Measurements from ENCODE around the gene TENM4. TPM values are rescaled to one million over a fixed set of nuclear protein-coding genes. Genes with fewer than 3 reads are reported as not detected.

The TENM4 gene
- polyA plus RNA-seq, 2 of the 4 experiments (the other 2 are of a cell fraction) = 0.06 to 0.31 TPM

DNA sequence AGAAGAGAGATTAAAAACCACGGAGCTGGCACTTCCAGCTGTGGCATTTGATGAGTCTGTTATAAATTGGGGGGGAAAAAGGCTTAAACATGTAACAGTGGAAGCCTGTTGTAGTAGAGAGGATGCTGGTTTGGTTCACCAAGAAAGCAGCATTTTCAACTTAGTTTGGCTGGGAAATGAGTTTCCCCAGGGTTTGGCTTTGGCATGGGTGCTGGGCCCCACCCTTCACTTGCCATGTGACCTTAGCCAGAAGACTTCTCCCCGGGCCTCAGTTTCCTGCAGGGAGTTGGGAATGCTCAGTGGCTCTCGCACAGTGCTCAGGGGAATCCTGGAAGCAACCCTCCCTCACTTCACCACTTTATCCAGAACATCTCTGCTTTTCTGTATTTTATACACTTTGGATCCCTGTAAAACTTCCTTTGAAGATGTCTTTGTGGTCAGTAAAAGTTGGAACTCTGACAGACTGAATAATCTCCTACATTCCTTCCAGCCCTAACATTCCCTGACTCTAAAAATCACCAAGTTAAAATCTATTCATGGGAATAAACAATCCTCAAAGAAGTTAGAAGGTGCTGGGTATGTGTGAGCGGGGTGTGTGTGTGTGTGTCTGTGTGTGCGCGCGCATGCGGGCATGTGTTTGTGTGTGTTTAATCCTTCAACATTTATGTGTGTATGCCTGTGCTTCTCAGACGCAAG, 166.0 kb downstream of the TENM4 start:
- H3K9me3 ChIP-seq = no peaks in the 10 kb centered on the region
- no peak for TF ChIP-seq JUNB (IDR thresholded peaks at IDR 0.05)
- no peak for TF ChIP-seq PHF8 (IDR thresholded peaks at IDR 0.05; ENCODE audit: borderline replicate concordance, low read depth)
- TF ChIP-seq HOXB5 (CRISPR knock-in tag; IDR thresholded peaks at IDR 0.05) = no peak
- TF ChIP-seq ZC3H11A (IDR thresholded peaks at IDR 0.05) = no peak
- TF ChIP-seq TP53 (CRISPR knock-in tag; IDR thresholded peaks at IDR 0.05) = no peak
- TF ChIP-seq HEYL (CRISPR knock-in tag; IDR thresholded peaks at IDR 0.05) = no peak
- TF ChIP-seq KDM5A (IDR thresholded peaks at IDR 0.05) = no peak
- TF ChIP-seq ZSCAN20 (CRISPR knock-in tag; IDR thresholded peaks at IDR 0.05) = no peak
- TF ChIP-seq, protein P1, sequence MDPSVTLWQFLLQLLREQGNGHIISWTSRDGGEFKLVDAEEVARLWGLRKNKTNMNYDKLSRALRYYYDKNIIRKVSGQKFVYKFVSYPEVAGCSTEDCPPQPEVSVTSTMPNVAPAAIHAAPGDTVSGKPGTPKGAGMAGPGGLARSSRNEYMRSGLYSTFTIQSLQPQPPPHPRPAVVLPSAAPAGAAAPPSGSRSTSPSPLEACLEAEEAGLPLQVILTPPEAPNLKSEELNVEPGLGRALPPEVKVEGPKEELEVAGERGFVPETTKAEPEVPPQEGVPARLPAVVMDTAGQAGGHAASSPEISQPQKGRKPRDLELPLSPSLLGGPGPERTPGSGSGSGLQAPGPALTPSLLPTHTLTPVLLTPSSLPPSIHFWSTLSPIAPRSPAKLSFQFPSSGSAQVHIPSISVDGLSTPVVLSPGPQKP (IDR thresholded peaks at IDR 0.05; ENCODE audit: low read depth, low read length) = no peak
- TF ChIP-seq JUN (IDR thresholded peaks at IDR 0.05) = no peak
- no peak for TF ChIP-seq FOSB (CRISPR knock-in tag; IDR thresholded peaks at IDR 0.05)
- no peak for TF ChIP-seq SREBF2 (IDR thresholded peaks at IDR 0.05)
- no peak for TF ChIP-seq NR3C1 (IDR thresholded peaks at IDR 0.05)
- no peak for TF ChIP-seq EP300 (IDR thresholded peaks at IDR 0.05)
- no peak for TF ChIP-seq POLR2A (IDR thresholded peaks at IDR 0.05; ENCODE audit: low read length)
- no peak for TF ChIP-seq ZFP36 (IDR thresholded peaks at IDR 0.05; ENCODE audit: borderline replicate concordance, partially characterized antibody)
- no peak for TF ChIP-seq CHD4 (IDR thresholded peaks at IDR 0.05; ENCODE audit: borderline replicate concordance)
- TF ChIP-seq NPAS2 (CRISPR knock-in tag; IDR thresholded peaks at IDR 0.05; ENCODE audit: borderline replicate concordance) = no peak
- no peak for TF ChIP-seq HDAC2 (IDR thresholded peaks at IDR 0.05)
- TF ChIP-seq, protein P2, sequence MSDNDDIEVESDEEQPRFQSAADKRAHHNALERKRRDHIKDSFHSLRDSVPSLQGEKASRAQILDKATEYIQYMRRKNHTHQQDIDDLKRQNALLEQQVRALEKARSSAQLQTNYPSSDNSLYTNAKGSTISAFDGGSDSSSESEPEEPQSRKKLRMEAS (IDR thresholded peaks at IDR 0.05) = no peak
- ATAC-seq (no peak), DNase-seq (ENCODE audit: low read depth in 1 of 2, low spot score in 1 of 2) (no peak), FAIRE-seq (no peak)
- ChIA-PET POLR2A (no interaction called here), CTCF (no interaction called here)
- WGBS (ENCODE audit: missing lambda C conversion rate) = 51% methylated on average over 9 of the region's 9 CpGs
- no peak overlapping the region for H3K27ac ChIP-seq
- no peak overlapping the region for H3K4me3 ChIP-seq
- H3K4me2 ChIP-seq = no peak overlapping the region
- no peaks in the 10 kb centered on the region for H3K4me1 ChIP-seq

DNA sequence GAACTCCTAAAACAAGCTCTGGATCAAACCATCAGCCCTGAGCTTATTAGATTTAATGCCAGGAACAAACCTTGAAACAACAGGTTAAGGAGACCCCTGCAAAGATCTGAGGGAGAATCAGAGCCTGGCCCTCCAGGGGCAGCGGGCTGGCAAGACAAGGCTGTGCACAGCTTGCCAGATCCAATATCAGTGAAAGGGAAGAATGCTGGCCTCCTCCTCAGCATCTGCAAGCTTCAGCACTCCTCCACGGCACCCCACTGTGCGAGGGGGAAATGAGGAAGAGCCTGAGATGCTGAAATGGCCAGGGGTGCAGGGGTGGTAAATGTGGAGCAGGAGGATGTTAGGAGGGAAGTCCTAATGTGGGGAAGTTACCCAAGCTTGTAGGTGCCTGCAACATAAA, 167.0 kb downstream of the TENM4 start:
- TF ChIP-seq POLR2AphosphoS2 (conservative IDR thresholded peaks at IDR 0.05; ENCODE audit: low read length) = no peak
- no peak for TF ChIP-seq ZFP36 (IDR thresholded peaks at IDR 0.05; ENCODE audit: borderline replicate concordance, partially characterized antibody)
- no peak for TF ChIP-seq RCOR1 (IDR thresholded peaks at IDR 0.05; ENCODE audit: low read depth, low read length)
- TF ChIP-seq MAZ (IDR thresholded peaks at IDR 0.05; ENCODE audit: borderline replicate concordance, low read depth, low read length) = no peak
- TF ChIP-seq, protein P3, sequence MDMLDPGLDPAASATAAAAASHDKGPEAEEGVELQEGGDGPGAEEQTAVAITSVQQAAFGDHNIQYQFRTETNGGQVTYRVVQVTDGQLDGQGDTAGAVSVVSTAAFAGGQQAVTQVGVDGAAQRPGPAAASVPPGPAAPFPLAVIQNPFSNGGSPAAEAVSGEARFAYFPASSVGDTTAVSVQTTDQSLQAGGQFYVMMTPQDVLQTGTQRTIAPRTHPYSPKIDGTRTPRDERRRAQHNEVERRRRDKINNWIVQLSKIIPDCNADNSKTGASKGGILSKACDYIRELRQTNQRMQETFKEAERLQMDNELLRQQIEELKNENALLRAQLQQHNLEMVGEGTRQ (IDR thresholded peaks at IDR 0.05) = no peak
- TF ChIP-seq, protein P4, sequence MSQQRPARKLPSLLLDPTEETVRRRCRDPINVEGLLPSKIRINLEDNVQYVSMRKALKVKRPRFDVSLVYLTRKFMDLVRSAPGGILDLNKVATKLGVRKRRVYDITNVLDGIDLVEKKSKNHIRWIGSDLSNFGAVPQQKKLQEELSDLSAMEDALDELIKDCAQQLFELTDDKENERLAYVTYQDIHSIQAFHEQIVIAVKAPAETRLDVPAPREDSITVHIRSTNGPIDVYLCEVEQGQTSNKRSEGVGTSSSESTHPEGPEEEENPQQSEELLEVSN (IDR thresholded peaks at IDR 0.05; ENCODE audit: borderline replicate concordance, low read depth) = no peak
- TF ChIP-seq ZC3H11A (IDR thresholded peaks at IDR 0.05) = no peak
- TF ChIP-seq, protein P5, sequence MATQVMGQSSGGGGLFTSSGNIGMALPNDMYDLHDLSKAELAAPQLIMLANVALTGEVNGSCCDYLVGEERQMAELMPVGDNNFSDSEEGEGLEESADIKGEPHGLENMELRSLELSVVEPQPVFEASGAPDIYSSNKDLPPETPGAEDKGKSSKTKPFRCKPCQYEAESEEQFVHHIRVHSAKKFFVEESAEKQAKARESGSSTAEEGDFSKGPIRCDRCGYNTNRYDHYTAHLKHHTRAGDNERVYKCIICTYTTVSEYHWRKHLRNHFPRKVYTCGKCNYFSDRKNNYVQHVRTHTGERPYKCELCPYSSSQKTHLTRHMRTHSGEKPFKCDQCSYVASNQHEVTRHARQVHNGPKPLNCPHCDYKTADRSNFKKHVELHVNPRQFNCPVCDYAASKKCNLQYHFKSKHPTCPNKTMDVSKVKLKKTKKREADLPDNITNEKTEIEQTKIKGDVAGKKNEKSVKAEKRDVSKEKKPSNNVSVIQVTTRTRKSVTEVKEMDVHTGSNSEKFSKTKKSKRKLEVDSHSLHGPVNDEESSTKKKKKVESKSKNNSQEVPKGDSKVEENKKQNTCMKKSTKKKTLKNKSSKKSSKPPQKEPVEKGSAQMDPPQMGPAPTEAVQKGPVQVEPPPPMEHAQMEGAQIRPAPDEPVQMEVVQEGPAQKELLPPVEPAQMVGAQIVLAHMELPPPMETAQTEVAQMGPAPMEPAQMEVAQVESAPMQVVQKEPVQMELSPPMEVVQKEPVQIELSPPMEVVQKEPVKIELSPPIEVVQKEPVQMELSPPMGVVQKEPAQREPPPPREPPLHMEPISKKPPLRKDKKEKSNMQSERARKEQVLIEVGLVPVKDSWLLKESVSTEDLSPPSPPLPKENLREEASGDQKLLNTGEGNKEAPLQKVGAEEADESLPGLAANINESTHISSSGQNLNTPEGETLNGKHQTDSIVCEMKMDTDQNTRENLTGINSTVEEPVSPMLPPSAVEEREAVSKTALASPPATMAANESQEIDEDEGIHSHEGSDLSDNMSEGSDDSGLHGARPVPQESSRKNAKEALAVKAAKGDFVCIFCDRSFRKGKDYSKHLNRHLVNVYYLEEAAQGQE (IDR thresholded peaks at IDR 0.05) = no peak
- TF ChIP-seq JUNB (IDR thresholded peaks at IDR 0.05) = no peak
- TF ChIP-seq, protein P6, sequence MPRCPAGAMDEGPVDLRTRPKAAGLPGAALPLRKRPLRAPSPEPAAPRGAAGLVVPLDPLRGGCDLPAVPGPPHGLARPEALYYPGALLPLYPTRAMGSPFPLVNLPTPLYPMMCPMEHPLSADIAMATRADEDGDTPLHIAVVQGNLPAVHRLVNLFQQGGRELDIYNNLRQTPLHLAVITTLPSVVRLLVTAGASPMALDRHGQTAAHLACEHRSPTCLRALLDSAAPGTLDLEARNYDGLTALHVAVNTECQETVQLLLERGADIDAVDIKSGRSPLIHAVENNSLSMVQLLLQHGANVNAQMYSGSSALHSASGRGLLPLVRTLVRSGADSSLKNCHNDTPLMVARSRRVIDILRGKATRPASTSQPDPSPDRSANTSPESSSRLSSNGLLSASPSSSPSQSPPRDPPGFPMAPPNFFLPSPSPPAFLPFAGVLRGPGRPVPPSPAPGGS (IDR thresholded peaks at IDR 0.05) = no peak
- no peak for TF ChIP-seq PHF8 (IDR thresholded peaks at IDR 0.05; ENCODE audit: borderline replicate concordance, low read depth)
- TF ChIP-seq, protein P7, sequence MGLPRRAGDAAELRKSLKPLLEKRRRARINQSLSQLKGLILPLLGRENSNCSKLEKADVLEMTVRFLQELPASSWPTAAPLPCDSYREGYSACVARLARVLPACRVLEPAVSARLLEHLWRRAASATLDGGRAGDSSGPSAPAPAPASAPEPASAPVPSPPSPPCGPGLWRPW (IDR thresholded peaks at IDR 0.05) = no peak
- no peak for TF ChIP-seq TP53 (CRISPR knock-in tag; IDR thresholded peaks at IDR 0.05)
- Histone ChIP-seq H3K4me1 (no peaks in the 10 kb centered on the region), H3K27ac (no peak overlapping the region), H3K4me3 (no peak overlapping the region), H3K9me3 (no peaks in the 10 kb centered on the region), H3K4me2 (no peak overlapping the region)
- WGBS (ENCODE audit: missing lambda C conversion rate) = 25% methylated on average over 3 of the region's 3 CpGs
- no peak for ATAC-seq
- DNase-seq (ENCODE audit: low read depth in 1 of 2, low spot score in 1 of 2) = no peak
- ChIA-PET POLR2A (no interaction called here), CTCF (no interaction called here)
- FAIRE-seq = no peak
